ENCODE measurements around the gene BRSK2.

The BRSK2 gene

GRCh38 chr11:1484061-1484671, 94.4 kb downstream of the BRSK2 start:
- no peak for DNase-seq

GRCh38 chr11:1484695-1485503, 95.2 kb downstream of the BRSK2 start:
- no peak for DNase-seq

GRCh38 chr11:1485504-1485885, 95.8 kb downstream of the BRSK2 start:
- no peak for DNase-seq

- DNase-seq, result no peak
Measured at GRCh38 chr11:1486054-1486825, 96.5 kb downstream of the BRSK2 start, which contains the start of gene MOB2. Gene MOB2, minus strand, starts transcription at chr11:1486779. Its CDS starts 223 bp downstream, at chr11:1486556.

DNA sequence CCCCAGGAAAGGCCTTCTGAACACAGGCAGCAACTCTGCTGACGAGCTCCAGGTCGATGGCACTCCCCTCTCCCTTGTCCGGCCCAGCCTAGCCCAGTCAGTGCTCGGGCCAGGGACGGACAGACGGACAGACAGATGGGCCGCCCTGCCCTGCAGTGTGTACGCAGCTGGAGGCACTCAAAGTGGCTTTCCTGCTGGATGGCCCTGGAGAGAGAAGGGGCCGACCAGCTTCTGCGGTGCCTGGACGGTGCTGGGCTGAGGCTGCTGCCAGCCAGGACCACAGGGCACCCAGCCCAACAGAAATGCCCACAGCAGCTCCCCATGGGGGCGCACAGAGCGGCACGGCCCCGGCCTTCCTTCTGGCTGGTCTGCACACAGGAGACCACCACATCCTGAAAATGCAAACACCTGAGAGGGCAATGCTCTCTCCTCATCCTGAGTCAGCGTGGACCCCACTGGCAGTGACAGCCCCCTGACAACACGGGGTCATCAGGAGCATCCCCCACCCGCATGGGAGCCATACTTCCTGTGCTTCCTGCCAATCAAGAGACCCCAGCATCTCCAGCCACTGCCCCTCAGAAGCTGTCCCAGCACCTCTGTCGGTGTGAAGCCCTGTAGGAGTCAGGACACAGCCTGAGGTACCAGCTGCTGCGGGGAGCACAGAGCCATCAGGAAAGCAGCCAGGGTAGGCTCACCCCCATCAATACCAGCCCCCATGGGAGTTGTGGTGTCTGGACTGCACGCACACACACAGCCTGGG, 97.5 kb downstream of the BRSK2 start:
- DNase-seq, result no peak

DNA sequence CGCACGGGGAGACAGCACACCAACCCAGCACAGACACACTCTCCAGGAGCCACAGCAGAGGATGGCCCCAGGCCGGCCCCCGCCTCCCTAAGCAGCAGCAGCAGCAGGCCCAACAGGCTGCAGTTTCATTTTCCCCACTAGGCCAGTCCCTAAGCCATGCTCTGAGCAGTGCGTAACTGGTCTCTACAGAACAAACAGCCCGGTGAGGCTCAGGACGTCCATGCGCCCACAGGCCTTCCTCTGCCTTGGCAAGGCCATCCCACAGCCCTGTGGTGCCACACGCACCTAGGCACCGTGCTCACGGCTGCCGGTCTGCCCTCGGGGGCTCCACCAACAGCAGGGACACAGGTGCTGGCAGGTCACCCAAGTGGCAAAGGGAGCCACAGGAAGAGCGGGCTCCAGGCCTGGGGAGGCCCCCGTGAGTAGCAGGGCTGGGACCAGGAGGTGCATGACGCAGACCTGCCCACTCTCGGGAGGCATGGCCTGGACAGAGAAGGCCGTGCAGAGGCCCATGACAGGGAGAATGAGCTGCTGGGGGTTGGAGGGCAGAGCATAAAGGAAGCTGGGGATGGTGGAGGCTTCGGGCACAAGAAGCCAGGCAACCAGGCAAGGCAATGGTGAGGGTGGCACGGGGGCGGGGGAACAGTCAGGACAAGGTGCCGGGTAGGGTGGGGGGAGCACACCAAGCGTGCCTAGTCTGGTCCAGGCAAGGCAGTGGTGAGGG, 98.3 kb downstream of the BRSK2 start:
- no peak for DNase-seq

GRCh38 chr11:1488575-1489180, 98.9 kb downstream of the BRSK2 start:
- DNase-seq, result no peak

DNA sequence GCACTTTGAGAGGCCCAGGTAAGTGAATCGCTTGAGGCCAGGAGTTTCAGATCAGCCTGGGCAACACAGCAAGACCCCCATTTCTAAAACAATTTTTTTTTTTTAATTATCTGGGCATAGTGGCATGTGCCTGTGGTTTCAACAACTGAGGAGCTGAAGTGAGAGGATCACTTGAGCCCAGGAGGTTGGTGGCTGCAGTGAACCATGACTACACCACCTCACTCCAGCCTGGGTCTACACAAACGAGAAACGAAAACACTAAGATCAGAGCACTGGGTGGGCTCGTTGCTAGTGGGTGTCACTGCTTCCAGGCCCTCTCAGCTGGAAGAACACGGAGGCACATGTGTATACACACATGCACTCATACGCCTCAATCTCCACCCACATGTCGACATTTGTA, 100.9 kb downstream of the BRSK2 start:
- DNase-seq, result no peak

- no peak for DNase-seq
Measured at GRCh38 chr11:1491379-1491778, 101.6 kb downstream of the BRSK2 start.

GRCh38 chr11:1493650-1494244, 104.0 kb downstream of the BRSK2 start:
- DNase-seq, result no peak

- no peak for DNase-seq
Measured at GRCh38 chr11:1494650-1495049, 104.9 kb downstream of the BRSK2 start.

DNA sequence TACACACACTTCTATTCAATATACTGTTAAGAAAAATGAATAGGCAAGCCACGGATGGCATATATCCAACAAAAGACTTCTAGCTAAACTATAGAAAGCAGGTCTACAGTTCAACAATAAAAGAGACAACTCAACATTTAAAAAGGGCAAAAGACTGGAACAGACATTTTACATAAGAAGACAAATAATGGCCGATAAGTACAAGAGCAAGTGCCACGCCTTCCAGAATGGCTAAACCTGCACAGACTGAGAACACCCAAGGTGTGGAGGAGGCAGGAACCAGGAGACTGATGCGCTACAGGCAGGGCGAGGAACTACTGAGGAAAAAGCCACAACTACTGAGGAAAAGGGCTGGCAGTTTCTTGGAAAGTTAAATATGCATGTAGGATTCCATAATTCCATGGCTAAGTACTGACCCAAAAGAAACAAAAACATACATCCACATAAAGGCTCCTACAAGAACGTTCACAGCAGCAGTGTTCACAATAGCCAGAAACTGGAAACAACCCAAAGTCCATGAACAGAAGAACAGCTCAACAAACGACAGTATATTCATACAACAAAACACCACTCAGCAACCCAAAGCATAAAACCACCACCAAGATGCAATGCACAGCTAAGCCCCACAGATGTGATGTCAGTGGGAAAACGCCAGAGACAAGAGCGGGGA, 106.5 kb downstream of the BRSK2 start:
- no peak for DNase-seq

DNA sequence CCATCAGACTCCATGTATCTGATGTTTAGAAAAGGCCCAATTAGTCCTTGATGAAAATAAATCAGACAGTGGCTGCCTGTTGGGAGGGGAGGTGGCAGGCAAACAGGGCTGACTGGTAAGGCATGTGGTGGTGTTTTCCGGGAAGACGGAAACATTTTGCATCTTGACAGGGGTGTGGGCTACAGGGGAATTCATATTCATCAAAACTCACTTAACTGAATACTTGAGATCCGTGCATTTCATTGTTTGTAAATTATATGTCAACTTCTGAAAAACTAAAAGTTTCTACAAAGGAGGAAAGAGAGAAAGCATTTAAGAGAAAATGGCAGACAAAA, 107.0 kb downstream of the BRSK2 start:
- DNase-seq, result no peak

DNA sequence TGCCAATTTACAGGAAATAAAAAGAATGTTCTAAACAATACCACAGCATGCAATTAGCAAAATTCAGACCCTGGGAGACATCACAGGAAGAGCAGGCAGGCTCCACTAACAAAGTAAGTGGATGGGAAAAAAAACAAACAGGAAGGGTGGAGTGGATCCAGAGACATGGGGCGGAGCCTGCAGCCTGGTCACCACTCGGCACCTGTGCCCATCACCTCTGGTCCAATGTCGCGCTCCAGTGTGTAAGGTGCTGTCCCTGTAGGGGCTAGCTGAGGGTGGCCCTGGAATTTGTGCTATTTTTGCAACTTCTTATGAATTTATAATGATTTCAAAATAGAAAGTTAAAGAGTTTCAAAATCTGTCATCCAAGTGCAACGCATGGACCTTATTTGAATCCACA, 107.9 kb downstream of the BRSK2 start:
- DNase-seq, result no peak

DNA sequence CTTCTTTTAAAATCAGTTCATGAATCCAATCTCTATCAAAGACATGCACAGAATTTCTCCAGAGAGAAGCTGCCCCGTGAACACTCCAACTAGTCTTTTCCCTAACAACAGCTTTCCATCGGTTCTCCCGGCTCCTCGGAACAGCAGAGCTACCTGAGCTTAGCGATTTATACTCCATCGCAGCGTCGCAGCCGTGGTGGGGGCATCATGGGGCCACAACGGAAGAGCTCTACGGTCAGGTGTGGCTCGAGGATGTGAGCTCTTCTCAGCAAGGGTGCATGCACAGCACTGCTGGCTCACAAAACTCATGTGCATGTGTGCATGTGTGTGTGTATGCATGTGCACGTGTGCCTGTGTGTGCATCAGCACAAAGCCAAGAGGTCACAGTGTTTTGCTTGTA, 108.5 kb downstream of the BRSK2 start:
- DNase-seq, result no peak

GRCh38 chr11:1499261-1499890, 109.6 kb downstream of the BRSK2 start:
- no peak for DNase-seq

GRCh38 chr11:1499899-1500298, 110.2 kb downstream of the BRSK2 start:
- no peak for DNase-seq

GRCh38 chr11:1500466-1501420, 111.0 kb downstream of the BRSK2 start:
- no peak for DNase-seq

GRCh38 chr11:1501421-1502167, 111.9 kb downstream of the BRSK2 start:
- no peak for DNase-seq

Data from CD4-positive, alpha-beta T cell treated with Interferon gamma for 1 hour (primary cell).